Coronary artery (tissue), 2 donors: ENCODE measurements around the gene SLC18A2.

Experiments used
- DNase-seq: peaks from one replicate; pipeline ENCODE4 v3.0.0-alpha.2; 2017; ENCODE audit warnings: low spot score
- H3K27ac ChIP-seq, 2 donors: fragments of 200-600 bp; sonication (generic); one replicate each; pipeline ENCODE4 v1.5.1; 2016 to 2019
- H3K4me3 ChIP-seq: fragments of 200-600 bp; sonication (generic); 2 replicates; pipeline ENCODE4 v1.5.1; 2016; ENCODE audit warnings: mild to moderate bottlenecking, moderate library complexity
- TF ChIP-seq, protein P1 (sequence below): fragments of 200-600 bp; sonication (generic); IDR thresholded peaks from one replicate; pipeline ENCODE4 v1.5.1; 2019; ENCODE audit warnings: antibody characterized with exemption

SLC18A2 gene

DNA sequence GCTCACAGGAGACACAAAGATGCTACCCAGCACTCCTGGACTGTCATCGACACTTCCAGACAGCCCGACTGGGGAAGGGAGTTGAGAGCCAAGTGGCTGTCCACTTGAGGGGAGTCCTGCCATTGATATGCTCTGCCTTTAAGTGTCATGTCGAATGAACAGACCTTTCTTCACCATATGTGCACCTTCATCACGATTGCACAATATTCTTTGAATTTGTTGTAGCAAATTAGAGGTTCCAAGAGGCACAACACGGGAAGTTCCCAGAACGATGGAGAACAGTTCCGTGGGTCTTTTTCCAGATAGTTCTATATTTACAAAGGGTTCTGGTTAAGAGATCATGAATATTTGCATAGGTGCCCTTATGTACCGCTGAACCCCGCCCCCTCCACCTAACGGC, 16.0 kb downstream of the SLC18A2 start:
- DNase-seq = no peak
- no peak overlapping the region for H3K4me3 ChIP-seq
- TF ChIP-seq, protein P1, sequence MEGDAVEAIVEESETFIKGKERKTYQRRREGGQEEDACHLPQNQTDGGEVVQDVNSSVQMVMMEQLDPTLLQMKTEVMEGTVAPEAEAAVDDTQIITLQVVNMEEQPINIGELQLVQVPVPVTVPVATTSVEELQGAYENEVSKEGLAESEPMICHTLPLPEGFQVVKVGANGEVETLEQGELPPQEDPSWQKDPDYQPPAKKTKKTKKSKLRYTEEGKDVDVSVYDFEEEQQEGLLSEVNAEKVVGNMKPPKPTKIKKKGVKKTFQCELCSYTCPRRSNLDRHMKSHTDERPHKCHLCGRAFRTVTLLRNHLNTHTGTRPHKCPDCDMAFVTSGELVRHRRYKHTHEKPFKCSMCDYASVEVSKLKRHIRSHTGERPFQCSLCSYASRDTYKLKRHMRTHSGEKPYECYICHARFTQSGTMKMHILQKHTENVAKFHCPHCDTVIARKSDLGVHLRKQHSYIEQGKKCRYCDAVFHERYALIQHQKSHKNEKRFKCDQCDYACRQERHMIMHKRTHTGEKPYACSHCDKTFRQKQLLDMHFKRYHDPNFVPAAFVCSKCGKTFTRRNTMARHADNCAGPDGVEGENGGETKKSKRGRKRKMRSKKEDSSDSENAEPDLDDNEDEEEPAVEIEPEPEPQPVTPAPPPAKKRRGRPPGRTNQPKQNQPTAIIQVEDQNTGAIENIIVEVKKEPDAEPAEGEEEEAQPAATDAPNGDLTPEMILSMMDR = no peak
- no peak overlapping the region for H3K27ac ChIP-seq

DNA sequence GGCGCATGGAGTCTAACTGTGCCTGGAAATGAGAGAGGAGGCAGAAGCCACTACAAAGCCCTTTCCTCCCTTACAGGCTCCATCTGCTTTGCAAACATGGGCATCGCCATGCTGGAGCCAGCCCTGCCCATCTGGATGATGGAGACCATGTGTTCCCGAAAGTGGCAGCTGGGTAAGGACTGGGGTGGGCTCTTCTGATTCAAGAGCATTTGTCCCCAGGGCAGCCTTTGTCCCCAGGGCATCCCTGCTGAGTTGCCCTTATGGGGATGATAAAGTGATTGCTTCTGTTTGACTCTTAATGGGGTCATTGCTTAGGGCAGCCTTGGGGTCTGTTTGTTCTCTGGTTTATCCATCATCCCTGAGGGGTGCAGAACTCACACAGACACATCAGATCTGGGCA, 16.8 kb downstream of the SLC18A2 start:
- no peak for DNase-seq
- Histone ChIP-seq H3K27ac (no peak overlapping the region), H3K4me3 (no peak overlapping the region)
- TF ChIP-seq, protein P1 = no peak

DNA sequence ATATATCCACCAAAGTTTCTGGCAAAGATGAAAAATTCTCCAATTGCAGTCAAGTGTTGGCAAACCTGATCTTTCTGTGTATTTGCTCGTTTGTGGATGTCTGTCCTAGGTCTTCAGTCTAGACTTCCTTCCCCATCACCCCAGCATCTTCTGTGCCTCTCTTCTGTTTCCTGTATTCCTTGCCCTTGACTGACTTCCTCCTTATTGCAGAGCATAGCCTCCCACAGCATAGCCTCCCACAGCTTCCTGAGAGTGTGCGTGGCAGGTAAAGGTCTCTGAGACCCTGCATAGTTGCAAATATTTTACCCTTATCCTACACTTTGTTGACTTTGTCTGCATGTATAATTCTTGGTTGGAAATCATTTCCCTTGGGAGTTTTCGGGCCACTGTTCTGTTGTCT, 18.4 kb downstream of the SLC18A2 start:
- TF ChIP-seq, protein P1 = no peak
- H3K4me3 ChIP-seq = no peak overlapping the region
- H3K27ac ChIP-seq = no peak overlapping the region
- DNase-seq = no peak

DNA sequence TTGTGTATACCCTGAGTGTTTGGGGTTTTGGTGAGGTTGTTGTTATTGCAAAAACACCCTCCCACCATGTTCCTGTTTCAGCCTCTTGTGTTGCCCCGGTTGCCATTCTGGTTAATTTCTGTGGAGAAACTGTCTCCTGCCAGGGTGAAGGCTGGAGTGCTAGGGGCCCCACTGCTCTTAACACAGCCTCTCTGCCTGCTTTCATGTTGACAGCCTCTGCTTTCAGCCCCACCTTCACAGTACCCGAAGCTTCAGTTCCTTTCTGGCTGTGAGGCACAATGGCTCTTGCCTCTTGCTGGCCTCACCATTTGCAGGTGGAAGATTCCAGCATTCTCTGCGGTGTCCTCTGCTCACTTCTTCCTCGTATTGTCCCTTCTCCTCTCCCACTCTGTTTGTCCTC, 19.2 kb downstream of the SLC18A2 start:
- no peak for DNase-seq
- Histone ChIP-seq H3K27ac (no peak overlapping the region), H3K4me3 (no peak overlapping the region)
- TF ChIP-seq, protein P1 = no peak

DNA sequence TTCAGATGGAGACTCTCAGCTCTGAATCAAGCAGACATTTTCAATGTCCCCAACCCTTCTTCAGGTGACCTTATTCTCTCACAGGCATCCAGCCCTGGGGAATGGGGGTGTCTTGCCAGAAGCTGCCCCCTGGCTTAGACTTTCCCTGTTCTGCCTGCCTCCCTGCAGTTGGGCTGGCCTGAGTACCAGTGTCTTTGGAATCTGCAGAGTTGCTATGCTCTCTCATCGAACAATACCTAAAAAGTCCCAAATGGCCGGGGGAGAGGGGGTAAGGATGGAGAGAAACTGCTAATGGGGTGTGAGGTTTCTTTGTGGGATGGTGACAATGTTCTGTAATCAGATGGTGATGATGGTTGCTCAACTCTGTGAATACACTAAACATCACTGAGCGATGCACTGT, 20.6 kb downstream of the SLC18A2 start:
- DNase-seq = no peak
- Histone ChIP-seq H3K4me3 (no peak overlapping the region), H3K27ac (no peak overlapping the region)
- TF ChIP-seq, protein P1 = no peak

DNA sequence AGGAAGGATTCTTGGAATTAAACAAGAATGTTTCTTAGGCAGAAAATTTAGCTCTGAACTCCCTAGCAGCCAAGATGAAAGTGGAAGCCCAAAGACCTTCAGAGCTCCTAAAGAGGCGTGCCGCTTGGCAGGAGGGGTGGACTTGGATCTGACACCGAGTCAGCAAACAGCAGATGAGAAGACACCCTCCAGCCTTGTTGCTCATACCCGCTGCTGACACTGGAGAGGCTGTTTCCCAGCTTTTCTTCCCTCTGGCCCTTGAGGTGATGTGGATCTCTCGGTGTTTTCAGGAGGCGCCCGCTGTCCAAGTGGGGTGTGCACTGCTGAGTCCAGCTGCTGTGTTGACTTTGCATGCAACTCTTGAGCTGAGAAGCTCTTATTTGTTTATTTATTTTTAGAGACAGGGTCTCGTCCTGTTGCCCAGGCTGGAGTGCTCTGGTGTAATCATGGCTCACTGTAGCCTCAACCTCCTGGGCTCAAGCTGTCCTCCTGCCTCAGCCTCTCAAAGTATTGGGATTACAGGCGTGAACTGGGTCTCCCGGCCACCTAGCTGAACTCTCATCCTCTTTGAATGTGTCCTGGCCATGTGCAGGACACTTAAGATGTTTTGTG, 21.5 kb downstream of the SLC18A2 start:
- Histone ChIP-seq H3K27ac (no peak overlapping the region), H3K4me3 (no peak overlapping the region)
- TF ChIP-seq, protein P1 = no peak

DNA sequence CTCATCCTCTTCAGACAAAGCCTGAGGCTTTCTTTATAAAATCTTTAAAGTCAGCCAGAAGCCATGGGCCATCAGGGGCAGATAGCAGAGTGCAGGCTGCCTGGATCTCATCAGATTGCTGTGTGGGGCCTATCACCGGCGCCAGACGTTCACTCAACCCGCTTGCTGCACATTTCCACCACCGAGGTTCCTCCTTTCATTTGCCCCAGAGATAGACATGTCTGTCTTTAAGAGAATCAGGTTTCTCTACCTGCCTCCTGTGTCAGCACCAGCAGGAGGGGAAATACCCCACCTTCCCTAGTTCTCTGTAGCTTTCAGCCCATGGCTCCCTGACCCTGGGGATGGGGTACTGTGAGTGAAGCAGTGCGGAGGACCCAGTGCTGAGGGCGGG, 22.0 kb downstream of the SLC18A2 start:
- TF ChIP-seq, protein P1 = no peak
- no peak overlapping the region for H3K27ac ChIP-seq
- H3K4me3 ChIP-seq = no peak overlapping the region
- no peak for DNase-seq

More for the DNA sequence above, 21.5 kb downstream of the SLC18A2 start:
- no peak for DNase-seq
